Esophagus squamous epithelium (tissue), 5 donors: ENCODE data around the gene ZNF599. TPM values are rescaled to one million over a fixed set of nuclear protein-coding genes. Genes with fewer than 3 reads are reported as not detected.
"Not testable (repeated sequence)": the region's sequence is repeated elsewhere in the genome, so short reads cannot be mapped to it uniquely, and the experiment has no call there.

Source experiments
- DNase-seq: peaks from one replicate; lab custom pipeline; 2025; lab: John Stamatoyannopoulos, UW
- H3K27ac ChIP-seq, 4 donors: fragments of 200-600 bp; sonication (generic); one replicate each; pipeline ENCODE4 v1.5.1; 2016 to 2019; ENCODE audit warnings: mild to moderate bottlenecking in 1 of 4
- H3K27me3 ChIP-seq, 4 donors: fragments of 200-600 bp; sonication (generic); 1 replicate in 3 of 4; 2 replicates in 1 of 4; pipeline versions ENCODE4 v1.5.1 to v1.6.0; 2017 to 2021; ENCODE audit warnings: antibody characterized with exemption in 1 of 4
- H3K36me3 ChIP-seq, 3 donors: fragments of 200-600 bp; sonication (generic); one replicate each; pipeline ENCODE4 v1.5.1; 2016 to 2019
- H3K4me1 ChIP-seq, 3 donors: fragments of 200-600 bp; sonication (generic); one replicate each; pipeline ENCODE4 v1.5.1; 2017 to 2019
- H3K4me3 ChIP-seq, 4 donors: fragments of 200-600 bp; sonication (generic); 1 replicate in 3 of 4; 2 replicates in 1 of 4; pipeline ENCODE4 v1.5.1; 2016 to 2019; ENCODE audit warnings: mild to moderate bottlenecking in 2 of 4, moderate library complexity in 1 of 4
- H3K9me3 ChIP-seq, 3 donors: fragments of 200-600 bp; sonication (generic); one replicate each; pipeline ENCODE4 v1.5.1; 2016 to 2019
- CTCF ChIP-seq, 6 experiments: fragments of 450-650 bp in 4 of 6; fragments of 200-600 bp in 2 of 6; sonication (generic) in 2 of 6; IDR thresholded peaks; one replicate each; pipeline ENCODE4 v1.5.1; 2016 to 2019; ENCODE audit warnings: antibody characterized with exemption in 6 of 6, mild to moderate bottlenecking in 4 of 6, moderate library complexity in 4 of 6
- POLR2A ChIP-seq, 4 donors: fragments of 450-650 bp; IDR thresholded peaks; one replicate each; pipeline ENCODE4 v1.6.1; 2017; ENCODE audit warnings: antibody characterized with exemption in 4 of 4, mild to moderate bottlenecking in 4 of 4, moderate library complexity in 3 of 4
- WGBS, 2 donors: methylation state at CpG; one replicate each; pipeline ENCODE4 v1.1.5; 2018; 5-methylcytosine and 5-hydroxymethylcytosine counted together
- intact Hi-C: fragments of 100-400 bp; cut with DNase I; formaldehyde crosslinking; loops from one replicate; pipeline ENCODE4 v1.15.0; 2022
- total RNA-seq, 4 donors: library from RNA; depleted of rRNA; stranded (reverse); fragments of >200 nt; gene quantifications; one replicate each; pipeline ENCODE4 v1.1.0, GENCODE V29; 2016
- donor health status: DM: yes; HTN: yes; CAD: no.

The ZNF599 gene
- total RNA-seq, 4 donors from 2014 or later, result 1.9 to 6.1 (median 2.6) TPM

- Histone ChIP-seq H3K27me3 (no peaks in the 10 kb centered on the region), H3K9me3 (peaks cover 0 to 12% (median 5%) of the 10 kb centered on the region in 3 donors), H3K4me3 (no peak overlapping the region), H3K27ac (no peak overlapping the region), H3K36me3 (no peaks in the 10 kb centered on the region), H3K4me1 (no peaks in the 10 kb centered on the region)
- DNase-seq, result no peak
- TF ChIP-seq POLR2A (IDR thresholded peaks at IDR 0.05), result no peak
- intact Hi-C loops, result no loop called here
- 88 to 89% methylated on average over 4 to 8 of the region's 15 CpGs for WGBS, 2 donors
Measured at GRCh38 chr19:34806976-34807860, 34.2 kb upstream of the ZNF599 start.

GRCh38 chr19:34804115-34804514, 31.1 kb upstream of the ZNF599 start:
- Histone ChIP-seq H3K27ac (no peak overlapping the region), H3K27me3 (no peaks in the 10 kb centered on the region), H3K4me3 (no peak overlapping the region), H3K36me3 (no peaks in the 10 kb centered on the region), H3K4me1 (no peaks in the 10 kb centered on the region), H3K9me3 (peaks cover 0 to 11% (median 3%) of the 10 kb centered on the region in 3 donors)
- TF ChIP-seq CTCF (IDR thresholded peaks at IDR 0.05) (no peak), POLR2A (IDR thresholded peaks at IDR 0.05) (no peak)
- DNase-seq, result no peak
- intact Hi-C loops, result no loop called here
- whole genome bisulfite sequencing, 2 donors, result 80 to 85% methylated on average over 4 of the region's 4 CpGs

- H3K4me3 ChIP-seq, intact Hi-C loops, H3K27ac ChIP-seq, H3K9me3 ChIP-seq, H3K27me3 ChIP-seq, H3K36me3 ChIP-seq, DNase-seq, H3K4me1 ChIP-seq: not testable (repeated sequence)
- WGBS, 2 donors, result 65 to 80% methylated on average over 4 to 5 of the region's 6 CpGs
Measured at GRCh38 chr19:34796953-34797352, 23.9 kb upstream of the ZNF599 start.

GRCh38 chr19:34794066-34794960, 21.3 kb upstream of the ZNF599 start:
- no peaks in the 10 kb centered on the region for H3K4me1 ChIP-seq
- H3K4me3 ChIP-seq, result no peak overlapping the region
- H3K27me3 ChIP-seq, result no peaks in the 10 kb centered on the region
- H3K27ac ChIP-seq, result no peak overlapping the region
- 63 to 70% methylated on average over 9 of the region's 9 CpGs for WGBS, 2 donors
- no peak for DNase-seq
- intact Hi-C loops, result no loop called here
- TF ChIP-seq CTCF (IDR thresholded peaks at IDR 0.05), result no peak
- TF ChIP-seq POLR2A (IDR thresholded peaks at IDR 0.05), result no peak
- no peaks in the 10 kb centered on the region for H3K9me3 ChIP-seq
- H3K36me3 ChIP-seq, result no peaks in the 10 kb centered on the region

GRCh38 chr19:34793565-34793964, 20.6 kb upstream of the ZNF599 start:
- Histone ChIP-seq H3K4me3 (no peak overlapping the region), H3K27ac (no peak overlapping the region), H3K27me3 (no peaks in the 10 kb centered on the region), H3K4me1 (no peaks in the 10 kb centered on the region), H3K36me3 (no peaks in the 10 kb centered on the region), H3K9me3 (no peaks in the 10 kb centered on the region)
- no peak for DNase-seq
- intact Hi-C loops, result no loop called here
- 58 to 65% methylated on average over 3 of the region's 3 CpGs for WGBS, 2 donors
- no peak for TF ChIP-seq CTCF (IDR thresholded peaks at IDR 0.05)
- TF ChIP-seq POLR2A (IDR thresholded peaks at IDR 0.05), result no peak

GRCh38 chr19:34788074-34788473, 15.1 kb upstream of the ZNF599 start:
- Histone ChIP-seq H3K27ac (no peak overlapping the region), H3K4me1 (no peaks in the 10 kb centered on the region), H3K9me3 (no peaks in the 10 kb centered on the region), H3K4me3 (no peak overlapping the region), H3K36me3 (no peaks in the 10 kb centered on the region), H3K27me3 (no peaks in the 10 kb centered on the region)
- DNase-seq, result no peak
- TF ChIP-seq POLR2A (IDR thresholded peaks at IDR 0.05), result no peak
- no peak for TF ChIP-seq CTCF (IDR thresholded peaks at IDR 0.05)
- intact Hi-C loops, result no loop called here
- WGBS, 2 donors, result 56 to 66% methylated on average over 2 of the region's 2 CpGs
